ENCODE measurements around the gene PTPRB.

Gene PTPRB

DNA sequence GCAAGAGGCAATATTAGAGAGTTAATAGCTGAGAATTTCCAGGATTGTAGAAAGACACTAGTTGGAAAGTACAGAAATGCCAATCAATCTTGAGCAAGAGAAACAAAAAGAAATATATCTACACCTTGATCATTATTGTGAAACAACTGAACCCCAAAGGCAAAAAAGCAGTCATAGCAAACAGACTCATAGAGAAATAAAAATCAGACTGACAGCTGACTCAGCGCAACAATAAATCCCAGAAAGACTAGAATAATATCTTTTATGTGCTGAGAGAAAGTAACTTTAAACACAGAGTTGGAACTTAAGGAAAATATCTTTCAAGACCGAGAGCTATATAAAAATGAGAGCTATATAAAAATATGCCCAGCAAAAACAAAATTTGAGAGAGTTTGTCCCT is 52.9 kb downstream of the PTPRB start:
- TF ChIP-seq ZBTB7A (IDR thresholded peaks at IDR 0.05; ENCODE audit: low read depth) (no peak), TEAD4 (IDR thresholded peaks at IDR 0.05) (no peak), NFIC (IDR thresholded peaks at IDR 0.05) (no peak), TAF1 (IDR thresholded peaks at IDR 0.05; ENCODE audit: low read depth) (no peak), EP300 (IDR thresholded peaks at IDR 0.05; ENCODE audit: borderline replicate concordance) (no peak)

- TF ChIP-seq TEAD4 (IDR thresholded peaks at IDR 0.05) (no peak), TCF12 (IDR thresholded peaks at IDR 0.05; ENCODE audit: low read depth) (no peak), FOXM1 (IDR thresholded peaks at IDR 0.05; ENCODE audit: borderline replicate concordance, low read depth) (no peak), CEBPB (IDR thresholded peaks at IDR 0.05) (no peak), RAD21 (IDR thresholded peaks at IDR 0.05; ENCODE audit: low read depth) (no peak), YY1 (IDR thresholded peaks at IDR 0.05; ENCODE audit: low read depth) (no peak), EGR1 (IDR thresholded peaks at IDR 0.05) (no peak), REST (IDR thresholded peaks at IDR 0.05; ENCODE audit: low read depth) (no peak), EP300 (IDR thresholded peaks at IDR 0.05; ENCODE audit: borderline replicate concordance) (no peak)
Measured at GRCh38 chr12:70583251-70583650, 54.0 kb downstream of the PTPRB start.

- TF ChIP-seq TCF12 (IDR thresholded peaks at IDR 0.05; ENCODE audit: low read depth) = no peak
- no peak for TF ChIP-seq NFIC (IDR thresholded peaks at IDR 0.05)
- TF ChIP-seq REST (IDR thresholded peaks at IDR 0.05; ENCODE audit: low read depth) = no peak
- no peak for TF ChIP-seq EP300 (IDR thresholded peaks at IDR 0.05; ENCODE audit: borderline replicate concordance)
- no peak for TF ChIP-seq YY1 (IDR thresholded peaks at IDR 0.05; ENCODE audit: low read depth)
- no peak for TF ChIP-seq TEAD4 (IDR thresholded peaks at IDR 0.05)
- no peak for TF ChIP-seq TAF1 (IDR thresholded peaks at IDR 0.05; ENCODE audit: low read depth)
- TF ChIP-seq CREB1 (IDR thresholded peaks at IDR 0.05; ENCODE audit: low read depth) = no peak
- TF ChIP-seq EGR1 (IDR thresholded peaks at IDR 0.05) = no peak
- no peak for TF ChIP-seq CEBPB (IDR thresholded peaks at IDR 0.05)
- TF ChIP-seq ZBTB7A (IDR thresholded peaks at IDR 0.05; ENCODE audit: low read depth) = no peak
- TF ChIP-seq FOXM1 (IDR thresholded peaks at IDR 0.05; ENCODE audit: borderline replicate concordance, low read depth) = no peak
- TF ChIP-seq RAD21 (IDR thresholded peaks at IDR 0.05; ENCODE audit: low read depth) = no peak
- TF ChIP-seq, protein P1, sequence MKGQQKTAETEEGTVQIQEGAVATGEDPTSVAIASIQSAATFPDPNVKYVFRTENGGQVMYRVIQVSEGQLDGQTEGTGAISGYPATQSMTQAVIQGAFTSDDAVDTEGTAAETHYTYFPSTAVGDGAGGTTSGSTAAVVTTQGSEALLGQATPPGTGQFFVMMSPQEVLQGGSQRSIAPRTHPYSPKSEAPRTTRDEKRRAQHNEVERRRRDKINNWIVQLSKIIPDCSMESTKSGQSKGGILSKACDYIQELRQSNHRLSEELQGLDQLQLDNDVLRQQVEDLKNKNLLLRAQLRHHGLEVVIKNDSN (IDR thresholded peaks at IDR 0.05) = no peak
- TF ChIP-seq, protein P2, sequence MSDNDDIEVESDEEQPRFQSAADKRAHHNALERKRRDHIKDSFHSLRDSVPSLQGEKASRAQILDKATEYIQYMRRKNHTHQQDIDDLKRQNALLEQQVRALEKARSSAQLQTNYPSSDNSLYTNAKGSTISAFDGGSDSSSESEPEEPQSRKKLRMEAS (IDR thresholded peaks at IDR 0.05) = no peak
Measured at GRCh38 chr12:70581208-70581607, 56.0 kb downstream of the PTPRB start.

- TF ChIP-seq NFIC (IDR thresholded peaks at IDR 0.05) (no peak), TEAD4 (IDR thresholded peaks at IDR 0.05) (no peak), TCF12 (IDR thresholded peaks at IDR 0.05; ENCODE audit: low read depth) (no peak), ZBTB7A (IDR thresholded peaks at IDR 0.05; ENCODE audit: low read depth) (no peak), CREB1 (IDR thresholded peaks at IDR 0.05; ENCODE audit: low read depth) (no peak), EGR1 (IDR thresholded peaks at IDR 0.05) (no peak), EP300 (IDR thresholded peaks at IDR 0.05; ENCODE audit: borderline replicate concordance) (no peak), TAF1 (IDR thresholded peaks at IDR 0.05; ENCODE audit: low read depth) (no peak), FOXM1 (IDR thresholded peaks at IDR 0.05; ENCODE audit: borderline replicate concordance, low read depth) (no peak), REST (IDR thresholded peaks at IDR 0.05; ENCODE audit: low read depth) (no peak), YY1 (IDR thresholded peaks at IDR 0.05; ENCODE audit: low read depth) (no peak), CEBPB (IDR thresholded peaks at IDR 0.05) (no peak), RAD21 (IDR thresholded peaks at IDR 0.05; ENCODE audit: low read depth) (no peak)
- TF ChIP-seq, protein P2 (IDR thresholded peaks at IDR 0.05) = no peak
- TF ChIP-seq, protein P1 (IDR thresholded peaks at IDR 0.05) = no peak
Measured at GRCh38 chr12:70577283-70577634, 60.0 kb downstream of the PTPRB start.
